NCI-H226 (cell line): ENCODE data around the gene STRAP.
"Not testable (repeated sequence)": the region's sequence is repeated elsewhere in the genome, so short reads cannot be mapped to it uniquely, and the experiment has no call there.

Source experiments
- DNase-seq: peaks from one replicate; pipeline ENCODE4 v3.0.0-alpha.2; 2015

Gene STRAP

GRCh38 chr12:15874556-15875145, 7.5 kb upstream of the STRAP start:
- not testable (repeated sequence) for DNase-seq

- no peak for DNase-seq
Measured at GRCh38 chr12:15875863-15876262, 6.3 kb upstream of the STRAP start.

- no peak for DNase-seq
Measured at GRCh38 chr12:15879413-15879812, 2.8 kb upstream of the STRAP start.

GRCh38 chr12:15880721-15881120, 1.5 kb upstream of the STRAP start:
- DNase-seq: no peak

GRCh38 chr12:15883536-15883935, 1.3 kb downstream of the STRAP start:
- no peak for DNase-seq

- no peak for DNase-seq
Measured at GRCh38 chr12:15886372-15887042, 4.3 kb downstream of the STRAP start.

- no peak for DNase-seq
Measured at GRCh38 chr12:15887043-15887817, 5.0 kb downstream of the STRAP start.

- no peak for DNase-seq
Measured at GRCh38 chr12:15892645-15893259, 10.6 kb downstream of the STRAP start.

- no peak for DNase-seq
Measured at GRCh38 chr12:15893260-15893659, 11.1 kb downstream of the STRAP start.

- no peak for DNase-seq
Measured at GRCh38 chr12:15896867-15897266, 14.7 kb downstream of the STRAP start.

GRCh38 chr12:15897433-15897832, 15.2 kb downstream of the STRAP start:
- no peak for DNase-seq

- DNase-seq: no peak
Measured at GRCh38 chr12:15899282-15899870, 17.2 kb downstream of the STRAP start.

- DNase-seq: no peak
Measured at GRCh38 chr12:15904378-15904920, 22.3 kb downstream of the STRAP start.

GRCh38 chr12:15910468-15910863, 28.3 kb downstream of the STRAP start:
- no peak for DNase-seq

- DNase-seq: peak; percentile 79
Measured at GRCh38 chr12:15910864-15911721, 28.9 kb downstream of the STRAP start, which contains the start of gene DERA. DERA (plus strand) TSS chr12:15911332; CDS start chr12:15911384, 52 bp downstream.

GRCh38 chr12:15911931-15912330, 29.7 kb downstream of the STRAP start:
- not testable (repeated sequence) for DNase-seq

- not testable (repeated sequence) for DNase-seq
Measured at GRCh38 chr12:15914131-15914530, 31.9 kb downstream of the STRAP start.

- no peak for DNase-seq
Measured at GRCh38 chr12:15918066-15918465, 35.9 kb downstream of the STRAP start.

GRCh38 chr12:15919418-15919817, 37.2 kb downstream of the STRAP start:
- DNase-seq: no peak

- no peak for DNase-seq
Measured at GRCh38 chr12:15924956-15925355, 42.8 kb downstream of the STRAP start.

GRCh38 chr12:15928346-15928745, 46.2 kb downstream of the STRAP start:
- peak; percentile 89 for DNase-seq
